HG02623 (cell line): Measurements from ENCODE around the gene PKD1.
"Not testable (repeated sequence)": the region's sequence is repeated elsewhere in the genome, so short reads cannot be mapped to it uniquely, and the experiment has no call there.

Source experiments
- ATAC-seq: cut with Tn5 transposase; IDR thresholded peaks from one replicate; pipeline ENCODE4 v1.9.1; 2021; ENCODE audit warnings: moderate library complexity; ENCODE audit not compliant: unreplicated experiment

PKD1 gene

DNA sequence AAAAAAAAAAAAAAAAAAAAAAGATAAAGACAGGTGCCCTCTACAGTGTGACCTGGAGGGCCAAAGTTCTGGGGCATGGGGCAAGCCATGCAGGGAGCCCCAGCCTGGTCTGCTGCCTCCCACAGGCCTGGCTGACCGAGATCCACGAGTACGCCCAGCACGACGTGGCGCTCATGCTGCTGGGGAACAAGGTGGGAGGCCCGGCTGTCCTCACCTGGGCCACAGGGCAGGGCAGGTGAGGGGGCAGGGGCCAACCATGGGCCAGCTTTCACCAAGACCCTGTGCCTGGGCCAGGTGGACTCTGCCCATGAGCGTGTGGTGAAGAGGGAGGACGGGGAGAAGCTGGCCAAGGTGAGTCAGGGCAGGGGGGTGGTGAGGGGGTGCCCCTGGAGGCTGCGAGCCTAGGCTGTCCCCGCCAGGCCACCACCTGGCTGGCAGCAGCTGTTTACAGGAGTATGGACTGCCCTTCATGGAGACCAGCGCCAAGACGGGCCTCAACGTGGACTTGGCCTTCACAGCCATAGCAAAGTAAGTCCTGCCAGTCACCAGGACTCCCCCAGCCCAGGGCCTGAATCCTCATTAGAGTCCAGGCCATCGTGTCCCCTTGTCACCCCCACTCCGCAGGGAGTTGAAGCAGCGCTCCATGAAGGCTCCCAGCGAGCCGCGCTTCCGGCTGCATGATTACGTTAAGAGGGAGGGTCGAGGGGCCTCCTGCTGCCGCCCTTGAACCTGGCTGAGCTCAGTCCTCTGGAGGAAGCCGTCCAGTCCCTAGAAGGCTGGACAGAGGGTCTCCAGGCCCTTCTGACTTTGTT lies 17.2 kb upstream of the PKD1 start:
- no peak for ATAC-seq

GRCh38 chr16:2151188-2152091 lies 15.7 kb upstream of the PKD1 start:
- ATAC-seq, result no peak

GRCh38 chr16:2150418-2151187 lies 14.9 kb upstream of the PKD1 start:
- ATAC-seq, result no peak

GRCh38 chr16:2149630-2150417 lies 14.1 kb upstream of the PKD1 start:
- ATAC-seq, result no peak

DNA sequence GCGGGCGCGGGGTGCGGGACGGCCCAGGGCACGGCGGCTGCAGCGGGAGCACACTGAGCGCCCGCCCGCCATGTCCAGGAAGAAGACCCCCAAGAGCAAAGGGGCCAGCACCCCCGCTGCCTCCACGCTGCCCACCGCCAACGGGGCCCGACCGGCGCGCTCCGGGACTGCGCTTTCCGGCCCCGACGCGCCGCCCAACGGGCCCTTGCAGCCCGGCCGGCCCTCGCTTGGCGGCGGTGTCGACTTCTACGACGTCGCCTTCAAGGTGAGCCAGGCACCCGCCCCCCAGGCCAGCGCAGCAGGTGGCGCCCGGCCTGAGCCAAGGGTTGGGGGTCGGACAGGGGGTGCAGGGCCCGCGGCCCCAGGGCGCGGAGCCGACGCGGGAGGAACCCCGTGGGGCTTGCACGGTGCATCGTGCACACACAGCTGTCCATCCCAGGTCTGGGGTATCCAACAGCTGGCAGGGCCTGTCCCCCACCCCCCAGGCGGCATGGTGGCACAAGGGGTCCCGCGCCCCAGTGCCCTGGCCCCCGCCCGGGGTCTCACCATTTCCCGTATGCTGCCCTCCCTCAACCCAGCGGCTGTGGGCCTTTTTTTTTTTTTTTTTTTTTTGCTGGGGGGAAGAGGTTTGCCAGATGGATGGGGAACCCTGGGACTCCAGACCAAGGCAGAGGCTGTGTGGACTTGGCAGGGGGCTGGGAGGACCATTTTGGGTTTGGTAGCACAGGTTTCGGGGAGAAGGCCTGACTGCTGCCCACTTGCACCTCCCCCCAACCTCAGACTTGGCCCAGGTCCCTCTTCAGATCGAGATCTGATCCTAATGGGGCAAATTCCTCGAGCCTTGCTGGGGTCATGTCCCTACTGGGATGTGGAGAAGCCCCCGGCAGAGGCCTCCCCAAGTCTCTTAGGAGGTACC lies 13.3 kb upstream of the PKD1 start:
- ATAC-seq, result no peak

GRCh38 chr16:2147981-2148671 lies 12.4 kb upstream of the PKD1 start, which contains the start of gene RAB26:
TSS of gene RAB26 (plus strand) at chr16:2148625. CDS start at chr16:2148784, 159 bp downstream.
- ATAC-seq, result no peak

DNA sequence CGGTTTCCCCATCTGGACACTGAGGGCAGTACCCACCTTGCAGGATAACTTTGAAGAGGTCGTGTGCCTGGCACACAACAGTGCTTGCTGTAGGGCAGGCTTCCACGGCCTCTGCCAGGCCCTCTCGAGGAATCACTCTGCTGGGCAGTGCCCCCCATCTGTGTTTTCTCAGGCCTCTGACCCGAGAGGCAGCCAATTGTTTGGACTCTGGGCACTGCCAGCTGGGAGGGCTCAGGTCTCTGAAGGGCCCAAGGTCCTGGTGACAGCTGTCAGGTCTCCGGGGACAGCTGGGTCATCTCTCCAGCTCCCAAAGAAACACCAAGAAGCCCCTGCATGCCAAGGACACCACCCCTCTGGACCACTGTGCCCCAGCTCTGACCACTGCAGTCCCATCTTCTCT lies 11.7 kb upstream of the PKD1 start:
- no peak for ATAC-seq

DNA sequence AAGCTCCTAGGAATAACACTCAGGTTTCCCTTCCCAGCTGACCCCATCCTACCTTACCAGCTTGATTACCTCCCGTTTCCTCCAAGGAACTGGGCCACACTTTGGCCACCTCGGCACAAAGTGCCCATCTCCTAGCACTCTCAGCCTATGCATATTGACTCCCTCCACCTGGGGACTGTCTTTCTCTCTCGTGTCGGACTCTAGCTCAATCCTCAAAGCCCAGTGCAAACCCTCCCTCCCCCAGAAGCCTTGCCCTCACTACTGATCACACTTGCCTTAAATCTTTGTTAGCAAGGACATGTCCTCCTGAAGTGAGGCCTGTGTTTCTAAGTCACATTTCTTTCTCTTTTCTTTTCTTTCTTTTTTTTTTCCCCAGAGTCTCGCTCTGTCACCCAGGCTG lies 10.1 kb upstream of the PKD1 start:
- ATAC-seq, result no peak

GRCh38 chr16:2143878-2144485 lies 8.3 kb upstream of the PKD1 start:
- ATAC-seq, result no peak

DNA sequence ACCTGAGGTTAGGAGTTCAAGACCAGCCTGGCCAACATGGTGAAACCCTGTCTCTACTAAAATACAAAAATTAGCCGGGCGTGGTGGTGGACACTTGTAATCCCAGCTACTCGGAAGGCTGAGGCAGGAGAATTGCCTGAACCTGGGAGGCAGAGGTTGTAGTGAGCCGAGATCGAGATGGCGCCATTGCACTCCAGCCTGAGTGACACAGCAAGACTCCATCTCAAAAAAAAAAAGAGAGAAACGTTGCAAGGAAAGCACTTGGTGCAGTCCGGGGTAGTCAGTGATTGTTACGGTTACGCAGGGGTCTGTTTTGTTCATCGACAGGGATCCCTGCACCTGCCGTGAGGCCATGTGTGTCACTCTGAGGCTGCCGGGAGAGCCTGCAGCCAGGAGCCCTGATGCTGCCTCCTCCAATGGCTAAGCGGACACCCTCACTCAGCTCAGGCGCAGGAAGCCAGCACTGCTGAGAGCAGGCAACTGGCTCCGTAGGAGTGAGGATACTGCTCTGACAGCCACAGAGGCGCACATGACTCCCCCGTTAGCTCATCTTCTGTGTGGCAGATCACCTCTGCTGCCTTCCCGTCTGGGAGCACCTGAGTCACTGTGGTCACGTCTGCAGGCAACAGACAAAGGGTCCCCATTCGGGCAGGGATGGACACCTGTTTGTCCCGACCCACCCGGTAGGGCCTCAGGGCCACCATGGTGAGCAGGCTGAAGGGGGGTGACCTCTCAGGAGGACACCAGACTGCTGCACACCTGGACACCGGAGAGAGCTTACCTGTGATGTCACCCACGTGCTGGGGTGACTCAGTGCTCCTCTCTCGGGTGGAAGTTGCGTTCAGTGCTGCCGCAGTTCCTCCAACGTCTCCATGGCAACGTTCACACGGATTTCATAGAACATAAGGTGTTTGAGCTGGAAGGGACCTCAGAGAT lies 7.5 kb upstream of the PKD1 start:
- ATAC-seq, result no peak

GRCh38 chr16:2135071-2135470 lies 627 bp downstream of the PKD1 start:
- not testable (repeated sequence) for ATAC-seq

- not testable (repeated sequence) for ATAC-seq
Observed at GRCh38 chr16:2133797-2134196, 1.9 kb downstream of the PKD1 start.

DNA sequence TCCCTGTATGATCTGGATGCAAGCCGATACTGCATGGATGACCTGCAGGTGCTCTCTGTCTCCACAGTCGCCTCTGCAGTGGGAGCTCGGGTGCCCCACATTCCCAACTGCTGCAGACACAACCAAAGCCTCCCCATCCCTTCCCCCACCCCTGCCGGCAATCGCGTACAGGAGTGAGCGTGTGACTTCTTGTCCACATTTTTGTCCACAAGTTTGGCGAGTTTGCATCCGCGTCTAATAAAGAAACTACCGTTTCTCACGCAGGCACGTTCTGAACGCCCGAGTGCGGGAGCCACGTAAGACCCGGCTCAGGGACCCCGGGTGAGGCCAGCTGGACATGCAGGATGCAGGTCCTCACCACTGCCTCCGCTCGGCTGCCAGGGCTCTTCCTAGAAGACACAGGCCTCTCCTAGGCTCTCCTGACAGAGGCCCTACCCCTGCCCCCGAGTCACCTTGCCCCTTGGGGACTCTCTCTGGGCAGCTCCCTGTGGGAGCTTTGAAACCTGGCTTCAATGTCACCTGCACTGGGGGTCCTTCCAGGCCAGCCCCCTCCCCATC lies 5.7 kb downstream of the PKD1 start:
- not testable (repeated sequence) for ATAC-seq

- ATAC-seq, result not testable (repeated sequence)
Observed at GRCh38 chr16:2129251-2129650, 6.4 kb downstream of the PKD1 start.

DNA sequence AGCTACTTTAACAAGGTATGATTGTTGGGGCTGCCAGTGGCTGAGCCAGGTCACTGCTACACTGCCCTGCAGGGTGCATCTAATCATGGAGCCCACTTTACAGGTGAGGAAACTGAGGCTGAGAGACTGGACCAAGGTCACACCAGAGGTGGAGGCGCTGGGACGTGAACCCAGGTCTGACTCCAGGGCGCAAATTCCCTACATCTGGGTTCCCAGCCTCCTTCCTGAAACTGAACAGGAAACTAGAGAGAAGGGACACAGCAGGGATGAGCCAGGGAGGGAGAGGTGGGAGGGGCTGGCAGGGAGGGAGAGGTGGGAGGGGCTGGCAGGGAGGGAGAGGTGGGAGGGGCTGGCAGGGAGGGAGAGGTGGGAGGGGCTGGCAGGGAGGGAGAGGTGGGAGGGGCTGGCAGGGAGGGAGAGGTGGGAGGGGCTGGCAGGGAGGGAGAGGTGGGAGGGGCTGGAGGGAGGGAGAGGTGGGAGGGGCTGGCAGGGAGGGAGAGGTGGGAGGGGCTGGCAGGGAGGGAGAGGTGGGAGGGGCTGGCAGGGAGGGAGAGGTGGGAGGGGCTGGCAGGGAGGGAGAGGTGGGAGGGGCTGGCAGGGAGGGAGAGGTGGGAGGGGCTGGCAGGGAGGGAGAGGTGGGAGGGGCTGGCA lies 7.9 kb downstream of the PKD1 start:
- ATAC-seq, result not testable (repeated sequence)

DNA sequence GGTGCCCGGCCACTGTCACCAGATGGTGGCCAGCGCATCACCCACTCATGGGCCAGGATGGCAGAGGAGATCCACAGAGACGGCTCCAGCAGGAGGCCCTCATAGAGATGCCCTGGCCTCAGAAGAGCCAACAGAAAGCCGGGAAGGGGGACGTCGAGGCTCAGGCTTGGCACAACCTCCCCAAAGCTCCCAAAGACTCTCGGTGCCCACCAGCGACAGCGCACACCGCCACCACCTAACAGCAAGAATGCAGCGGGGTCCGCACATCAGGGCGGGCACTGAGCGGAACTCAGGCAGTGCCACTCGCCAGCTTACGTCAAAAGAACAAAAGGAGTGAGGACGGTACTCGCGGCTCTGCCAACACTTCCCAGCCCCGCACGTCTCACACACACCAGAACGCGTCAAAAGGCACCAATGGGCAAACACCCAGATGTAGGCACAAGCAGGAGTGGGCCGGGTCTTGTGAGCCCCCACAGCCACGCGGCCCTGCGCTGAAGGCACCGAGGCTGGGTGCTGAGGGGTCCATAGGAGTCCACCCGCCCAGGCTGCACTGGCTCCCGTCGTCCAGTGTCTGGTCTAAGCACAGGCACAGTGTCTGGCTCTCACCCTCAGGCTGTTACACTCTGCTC lies 8.7 kb downstream of the PKD1 start:
- ATAC-seq, result not testable (repeated sequence)
